GM19324 (cell line): ENCODE results near the gene COLQ.
A peak's percentile ranks its signal among the peaks of the same experiment; 100 is the strongest.
"Not testable (repeated sequence)": the region's sequence is repeated elsewhere in the genome, so short reads cannot be mapped to it uniquely, and the experiment has no call there.

Experiments used
- ATAC-seq: cut with Tn5 transposase; IDR thresholded peaks from one replicate; pipeline ENCODE4 v1.9.1; 2021; ENCODE audit warnings: mild to moderate bottlenecking, moderate library complexity; ENCODE audit not compliant: unreplicated experiment, low FRiP score

COLQ gene

GRCh38 chr3:15431256-15431837 lies 90.2 kb downstream of the COLQ start:
- no peak for ATAC-seq

- no peak for ATAC-seq
Observed at GRCh38 chr3:15430624-15431023, 90.9 kb downstream of the COLQ start.

- ATAC-seq = no peak
Observed at GRCh38 chr3:15429080-15429479, 92.4 kb downstream of the COLQ start.

- no peak for ATAC-seq
Observed at GRCh38 chr3:15428539-15428938, 93.0 kb downstream of the COLQ start.

- ATAC-seq = no peak
Observed at GRCh38 chr3:15427981-15428380, 93.5 kb downstream of the COLQ start.

GRCh38 chr3:15427182-15427880 lies 94.2 kb downstream of the COLQ start, which contains the start of the genes EAF1 and METTL6:
Gene EAF1, plus strand, starts transcription at chr3:15427598. Its CDS starts 182 bp downstream, at chr3:15427780.
Gene METTL6, minus strand, starts transcription at chr3:15427544. Its CDS starts 1,033 bp downstream, at chr3:15426511.
- ATAC-seq = peak; percentile 87

GRCh38 chr3:15426579-15427118 lies 94.9 kb downstream of the COLQ start:
- no peak for ATAC-seq

GRCh38 chr3:15420871-15421270 lies 100.6 kb downstream of the COLQ start:
- no peak for ATAC-seq

GRCh38 chr3:15410966-15411365 lies 110.5 kb downstream of the COLQ start:
- ATAC-seq = not testable (repeated sequence)

GRCh38 chr3:15409774-15410173 lies 111.7 kb downstream of the COLQ start:
- ATAC-seq = no peak

- ATAC-seq = no peak
Observed at GRCh38 chr3:15409239-15409638, 112.3 kb downstream of the COLQ start.

- peak; percentile 45 for ATAC-seq
Observed at GRCh38 chr3:15405448-15406050, 116.0 kb downstream of the COLQ start.

GRCh38 chr3:15404767-15405166 lies 116.7 kb downstream of the COLQ start:
- no peak for ATAC-seq

- ATAC-seq = no peak
Observed at GRCh38 chr3:15403965-15404364, 117.5 kb downstream of the COLQ start.

GRCh38 chr3:15403495-15403894 lies 118.0 kb downstream of the COLQ start:
- ATAC-seq = no peak

GRCh38 chr3:15401936-15402335 lies 119.6 kb downstream of the COLQ start:
- ATAC-seq = no peak
